GM18505 (cell line): ENCODE measurements around the gene TANC1.

Source experiments
- ATAC-seq: cut with Tn5 transposase; IDR thresholded peaks from one replicate; pipeline ENCODE4 v1.9.1; 2021; ENCODE audit not compliant: unreplicated experiment
- POLR2A ChIP-seq: IDR thresholded peaks from 4 replicates; pipeline ENCODE4 v1.6.1; 2011; ENCODE audit warnings: borderline replicate concordance; ENCODE audit not compliant: insufficient read depth, insufficient read length; ENCODE audit errors: extremely low read depth

The TANC1 gene

DNA sequence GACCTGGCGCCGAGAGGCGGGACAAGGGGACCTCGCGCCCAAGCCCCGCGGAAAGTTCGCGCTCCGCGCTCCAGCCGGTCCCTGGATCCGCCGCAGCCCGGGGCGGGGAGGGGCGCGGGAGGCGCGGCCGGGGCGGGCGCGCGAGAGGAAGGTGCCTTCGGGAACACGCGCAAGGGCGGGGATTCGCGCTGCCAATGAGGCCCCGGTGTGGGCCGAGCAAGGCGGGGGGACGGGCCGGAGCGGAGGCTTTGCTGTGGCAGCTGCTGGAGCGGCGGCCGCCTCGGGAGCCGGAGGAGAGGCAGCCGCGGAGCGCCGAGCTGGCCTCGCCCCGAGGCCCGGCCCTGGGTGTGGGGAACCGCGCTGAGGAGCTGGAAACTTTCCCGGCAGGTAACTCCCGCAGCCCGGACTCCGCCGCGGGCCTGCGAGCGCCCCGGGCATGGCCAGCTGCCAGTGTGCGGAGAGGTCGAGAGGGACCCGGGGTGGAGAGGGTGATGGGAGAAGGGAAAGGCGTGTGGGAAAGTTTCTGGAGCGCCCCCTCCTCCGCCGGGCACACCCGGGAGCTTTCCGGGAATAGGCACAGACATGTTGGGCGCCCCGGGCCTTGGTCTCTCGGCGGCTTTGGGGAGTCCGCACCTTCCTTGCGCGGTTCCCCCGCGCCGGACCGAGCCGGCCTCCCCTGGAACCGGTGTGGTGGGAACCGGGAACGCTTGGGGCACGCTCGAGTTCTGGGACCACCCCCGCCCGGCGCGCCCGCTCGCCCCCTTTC, at the start of gene TANC1:
TANC1 (plus strand) TSS at position 245 of the 766 bp plus-strand sequence. CDS start 97,271 bp downstream, outside the sequence.
- ATAC-seq, result peak; percentile 87
- TF ChIP-seq POLR2A, result peak; percentile 87

- TF ChIP-seq POLR2A, result no peak
- ATAC-seq, result no peak
These were observed 46.6 kb upstream of the TANC1 start for GRCh38 chr2:158921599-158922408.

DNA sequence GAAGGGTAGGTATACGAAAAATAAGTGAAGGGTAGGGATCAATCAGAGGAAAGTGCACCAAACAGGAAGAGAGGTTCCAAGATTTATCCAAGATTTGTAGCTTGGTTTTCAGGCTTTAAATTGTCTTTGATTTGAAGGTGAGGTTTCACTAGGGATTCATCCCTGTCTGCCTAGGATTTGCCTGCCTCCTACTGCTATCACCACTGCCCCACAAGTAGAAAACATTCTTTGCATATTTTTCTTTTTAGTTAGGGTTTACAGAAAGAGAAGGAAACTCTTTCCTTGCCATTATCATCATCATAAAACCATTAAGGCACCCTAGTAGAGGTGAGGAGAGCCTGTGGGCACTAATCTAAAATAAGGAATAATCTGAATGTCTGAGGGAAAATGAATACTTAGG, 45.8 kb upstream of the TANC1 start:
- no peak for ATAC-seq
- TF ChIP-seq POLR2A, result no peak

GRCh38 chr2:158923180-158923594, 45.3 kb upstream of the TANC1 start:
- no peak for TF ChIP-seq POLR2A
- no peak for ATAC-seq

DNA sequence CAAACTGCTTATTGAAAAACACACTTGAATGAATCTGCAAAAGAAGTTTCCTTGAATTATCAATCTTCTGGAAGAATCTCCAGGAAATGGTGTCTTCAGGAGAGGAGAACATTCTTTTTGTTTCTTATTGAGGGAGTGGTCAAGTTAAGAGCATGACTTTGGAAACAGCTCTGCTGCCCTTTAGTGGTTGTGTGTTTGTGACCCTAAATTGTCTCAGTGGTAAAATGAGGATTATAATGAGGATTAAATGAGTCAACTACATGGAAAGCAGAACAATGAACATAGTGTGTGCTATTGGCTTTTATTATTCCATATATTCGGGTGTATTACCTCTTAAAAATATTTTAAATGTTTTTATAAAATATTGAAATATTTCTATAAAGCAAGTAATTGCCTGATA, 44.8 kb upstream of the TANC1 start:
- no peak for ATAC-seq
- TF ChIP-seq POLR2A, result no peak

DNA sequence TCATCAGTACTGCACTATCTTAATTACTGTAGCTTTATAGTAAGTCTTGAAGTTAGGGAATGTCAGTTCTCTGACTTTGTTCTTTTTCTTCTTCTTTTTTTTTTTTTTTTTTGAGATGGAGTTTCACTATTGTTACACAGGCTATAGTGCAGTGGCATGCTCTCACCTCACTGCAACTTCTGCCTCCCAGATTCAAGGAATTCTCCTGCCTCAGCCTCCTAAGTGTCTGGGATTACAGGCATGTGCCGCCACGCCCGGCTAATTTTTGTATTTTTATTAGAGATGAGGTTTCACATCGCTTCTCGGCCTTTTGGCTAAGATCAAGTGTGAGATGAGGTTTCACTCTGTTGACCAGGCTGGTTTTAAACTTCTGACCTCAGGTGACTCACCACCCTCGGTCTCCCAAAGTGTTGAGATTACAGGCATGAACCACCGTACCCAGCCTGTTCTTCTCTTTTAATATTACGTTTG, 41.9 kb upstream of the TANC1 start:
- no peak for TF ChIP-seq POLR2A
- no peak for ATAC-seq

- no peak for ATAC-seq
- TF ChIP-seq POLR2A, result no peak
These were observed 39.9 kb upstream of the TANC1 start for GRCh38 chr2:158928515-158928914.

DNA sequence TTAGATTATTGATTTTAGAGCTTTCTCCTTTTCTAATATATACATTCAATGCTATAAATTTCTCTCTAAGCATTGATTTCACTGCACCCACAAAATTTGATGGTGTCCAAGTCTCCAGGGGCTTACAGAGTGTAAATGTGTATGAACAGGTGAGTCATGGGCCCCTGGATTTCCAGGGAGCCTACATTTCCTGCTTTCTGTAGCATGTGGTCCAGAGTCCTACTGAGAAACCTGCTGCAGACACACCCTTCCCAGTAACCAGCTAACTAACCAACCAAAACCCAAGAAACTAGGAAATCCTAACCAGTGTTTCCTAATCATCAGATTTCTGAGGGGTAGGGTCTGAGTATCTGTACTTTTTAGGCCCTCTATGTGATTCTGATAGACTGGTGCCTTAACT, 39.5 kb upstream of the TANC1 start:
- no peak for TF ChIP-seq POLR2A
- ATAC-seq, result no peak

DNA sequence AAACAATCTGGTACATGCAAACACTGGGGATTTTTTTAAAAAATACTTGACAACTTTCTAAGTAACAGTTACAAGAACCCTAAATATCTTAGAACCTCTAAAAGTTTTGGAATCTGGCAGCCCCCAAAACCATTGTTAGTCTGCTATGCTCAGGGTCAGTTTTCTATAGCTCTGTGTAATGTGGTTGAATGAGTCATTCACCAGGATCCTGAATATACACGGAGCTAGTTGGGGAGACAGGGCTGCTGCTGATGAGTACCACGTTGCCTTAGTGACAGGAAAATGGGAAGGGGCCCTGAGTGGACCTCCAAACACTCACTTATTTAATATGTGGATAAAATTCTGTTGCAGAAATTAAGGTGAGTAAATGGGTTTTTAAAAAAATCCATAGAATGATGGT, 36.9 kb upstream of the TANC1 start:
- TF ChIP-seq POLR2A, result no peak
- no peak for ATAC-seq

- no peak for ATAC-seq
- no peak for TF ChIP-seq POLR2A
These were observed 36.3 kb upstream of the TANC1 start for GRCh38 chr2:158932131-158932645.

DNA sequence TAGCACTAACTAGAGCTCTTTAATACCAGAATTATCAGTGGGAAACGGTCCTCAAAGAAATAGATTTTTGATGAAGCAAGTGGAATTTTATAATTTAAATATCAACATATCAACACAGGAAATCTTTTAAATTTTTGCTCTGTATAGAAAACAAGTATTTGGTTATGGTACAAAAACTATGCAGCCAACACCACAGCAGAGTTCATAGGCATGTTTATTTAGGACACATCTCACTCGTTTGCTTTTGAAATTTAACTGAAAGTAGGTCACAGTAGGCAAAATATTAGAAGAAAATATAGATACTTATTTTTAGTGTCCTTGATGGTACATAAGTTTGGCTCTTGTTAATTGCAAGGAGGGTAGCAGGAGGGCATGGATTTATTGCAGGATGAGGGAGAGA, 34.3 kb upstream of the TANC1 start:
- no peak for TF ChIP-seq POLR2A
- no peak for ATAC-seq

- ATAC-seq, result no peak
- TF ChIP-seq POLR2A, result no peak
These were observed 32.8 kb upstream of the TANC1 start for GRCh38 chr2:158935617-158936016.

- no peak for ATAC-seq
- no peak for TF ChIP-seq POLR2A
These were observed 31.5 kb upstream of the TANC1 start for GRCh38 chr2:158936978-158937377.
